CD4-positive, alpha-beta memory T cell (primary cell): Measurements from ENCODE around the gene LDB2. TPM values are rescaled to one million over a fixed set of nuclear protein-coding genes. Genes with fewer than 3 reads are reported as not detected.
A peak's percentile ranks its signal among the peaks of the same experiment; 100 is the strongest.

Experiments
- CTCF ChIA-PET: fragments of 350-600 bp; sonication (Branson Sonifier 250); formaldehyde crosslinking; loops from one replicate; lab custom pipeline; 2021; ENCODE audit warnings: inconsistent platforms; ENCODE audit not compliant: partially characterized antibody; lab: Charles Lee
- POLR2A ChIA-PET: fragments of 350-600 bp; sonication (Branson Sonifier 250); formaldehyde crosslinking; loops from one replicate; lab custom pipeline; 2021; ENCODE audit not compliant: partially characterized antibody; lab: Charles Lee
- DNase-seq, 5 donors: peaks; one replicate each; pipeline versions ENCODE4 v3.0.0 to v3.0.0-alpha.2; 2020 to 2022; ENCODE audit warnings: mixed read lengths in 1 of 5
- H3K27ac ChIP-seq: one replicate; pipeline ENCODE4 v1.7.0; 2013; ENCODE audit warnings: low read depth, low read length
- H3K27me3 ChIP-seq: 2 replicates; pipeline ENCODE4 v1.7.0; 2013; ENCODE audit warnings: mild to moderate bottlenecking, low read length, moderate library complexity; ENCODE audit not compliant: insufficient read depth
- H3K36me3 ChIP-seq: 2 replicates; pipeline ENCODE4 v1.7.0; 2013; ENCODE audit warnings: mild to moderate bottlenecking, low read length, moderate library complexity; ENCODE audit not compliant: insufficient read depth
- H3K4me1 ChIP-seq: 2 replicates; pipeline ENCODE4 v1.7.0; 2013; ENCODE audit warnings: mild to moderate bottlenecking, low read length, moderate library complexity; ENCODE audit not compliant: insufficient read depth
- H3K4me3 ChIP-seq, 2 donors: one replicate each; pipeline ENCODE4 v1.7.0; 2013; ENCODE audit warnings: low read length in 2 of 2, mild to moderate bottlenecking in 1 of 2
- H3K9me3 ChIP-seq, 2 donors: one replicate each; pipeline ENCODE4 v1.7.0; 2013; ENCODE audit warnings: low read length in 2 of 2, control low read depth in 1 of 2; ENCODE audit not compliant: control insufficient read depth in 1 of 2
- H3K27ac Mint-ChIP-seq, 7 donors: one replicate each; pipeline ENCODE4 v1.8.0; 2020 to 2021; ENCODE audit warnings: mixed read lengths in 7 of 7, mild to moderate bottlenecking in 6 of 7, inconsistent platforms in 3 of 7, moderate library complexity in 3 of 7
- H3K27me3 Mint-ChIP-seq, 2 donors: one replicate each; pipeline ENCODE4 v1.8.0; 2020 to 2021; ENCODE audit warnings: mixed read lengths in 2 of 2
- H3K36me3 Mint-ChIP-seq, 2 donors: one replicate each; pipeline ENCODE4 v1.8.0; 2020 to 2021; ENCODE audit warnings: mixed read lengths in 2 of 2, inconsistent platforms in 1 of 2, mild to moderate bottlenecking in 1 of 2
- H3K4me1 Mint-ChIP-seq, 4 donors: one replicate each; pipeline ENCODE4 v1.8.0; 2020 to 2021; ENCODE audit warnings: mixed read lengths in 4 of 4, mild to moderate bottlenecking in 1 of 4
- H3K4me3 Mint-ChIP-seq, 8 donors: one replicate each; pipeline ENCODE4 v1.8.0; 2020 to 2021; ENCODE audit warnings: mixed read lengths in 8 of 8, mild to moderate bottlenecking in 7 of 8, moderate library complexity in 6 of 8, inconsistent platforms in 3 of 8
- H3K9me3 Mint-ChIP-seq, 8 donors: one replicate each; pipeline ENCODE4 v1.8.0; 2020 to 2021; ENCODE audit warnings: mixed read lengths in 8 of 8, mild to moderate bottlenecking in 5 of 8, inconsistent platforms in 3 of 8, moderate library complexity in 1 of 8
- intact Hi-C: fragments of 100-400 bp; cut with micrococcal nuclease; formaldehyde crosslinking; loops from one replicate; pipeline ENCODE4 v1.15.1; 2023
- polyA plus RNA-seq, 2 donors: library from polyadenylated mRNA; unstranded; fragments of 300-500 nt; fragmentation: Illumina TruSeq; gene quantifications; one replicate each; pipeline ENCODE4 v1.2.3, GENCODE V29; 2021
- total RNA-seq, 2 experiments: library from RNA; stranded (reverse); gene quantifications; one replicate each; pipeline ENCODE4 v1.2.3, GENCODE V29; 2021

The LDB2 gene
- total and polyA plus RNA-seq, 4 experiments from 2014 or later = not detected

DNA sequence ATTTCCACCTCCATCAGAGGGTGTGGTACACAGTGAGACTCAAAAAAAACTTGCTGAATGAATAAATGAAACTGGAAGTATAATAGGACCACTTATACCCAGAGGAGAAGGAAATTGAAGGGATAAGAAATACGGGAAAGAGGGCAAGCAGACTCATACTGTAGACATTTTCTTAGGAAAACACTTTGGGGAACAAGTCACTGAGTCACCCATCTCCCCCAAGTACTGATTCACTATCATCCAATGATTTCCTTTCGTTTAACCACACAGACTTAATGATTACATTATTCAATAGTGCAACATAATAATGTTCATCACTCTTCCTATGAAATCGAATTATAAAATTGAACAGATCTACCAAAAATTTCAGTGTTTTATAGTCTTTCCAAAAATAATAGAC is 97.1 kb downstream of the LDB2 start:
- no peak overlapping the region for H3K27ac ChIP-seq
- no peak overlapping the region for H3K27ac Mint-ChIP-seq
- H3K4me3 Mint-ChIP-seq = no peak overlapping the region
- no peaks in the 10 kb centered on the region for H3K4me1 ChIP-seq
- H3K4me3 ChIP-seq = no peak overlapping the region
- no peaks in the 10 kb centered on the region for H3K36me3 ChIP-seq
- intact Hi-C loops = no loop called here
- H3K27me3 ChIP-seq = no peaks in the 10 kb centered on the region
- H3K4me1 Mint-ChIP-seq = no peaks in the 10 kb centered on the region
- H3K36me3 Mint-ChIP-seq = no peaks in the 10 kb centered on the region
- POLR2A ChIA-PET = no interaction called here
- no peaks in the 10 kb centered on the region for H3K27me3 Mint-ChIP-seq
- H3K9me3 ChIP-seq = no peaks in the 10 kb centered on the region
- CTCF ChIA-PET = no interaction called here
- DNase-seq = no peak
- peaks cover 0 to 6% (median 2%) of the 10 kb centered on the region in 8 donors for H3K9me3 Mint-ChIP-seq

DNA sequence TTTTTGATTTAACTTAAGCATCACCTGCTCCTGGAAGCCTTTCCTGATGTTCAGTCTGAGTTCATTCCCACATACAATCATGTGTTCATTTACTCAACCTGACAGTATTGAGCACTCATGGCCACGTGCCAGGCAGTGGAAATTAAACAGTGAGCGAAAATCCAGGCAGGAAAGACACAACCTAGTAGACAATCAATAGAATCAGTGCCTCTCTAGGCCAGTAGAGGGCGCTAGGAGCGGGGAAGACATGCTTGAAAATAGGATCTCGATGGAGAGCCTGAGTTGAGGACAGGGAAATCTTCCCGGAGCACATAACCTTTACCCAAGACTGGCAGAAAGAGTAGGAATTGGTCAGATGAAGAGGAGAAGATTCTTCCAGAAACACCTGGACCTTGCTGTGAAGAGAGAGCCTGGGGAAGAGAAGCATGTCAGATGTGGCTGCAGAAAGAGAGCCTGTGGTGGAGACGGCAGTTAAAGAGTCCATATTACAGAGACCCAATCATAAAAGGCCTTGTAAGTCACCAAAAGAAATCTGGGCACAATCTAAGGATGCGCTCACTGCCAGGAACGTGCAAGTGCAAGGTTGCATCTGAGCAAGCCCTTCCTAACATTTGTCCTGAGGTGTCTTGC is 103.5 kb downstream of the LDB2 start:
- intact Hi-C loops = no loop called here
- Histone ChIP-seq H3K27ac (no peak overlapping the region), H3K36me3 (no peaks in the 10 kb centered on the region), H3K4me3 (no peak overlapping the region), H3K27me3 (no peaks in the 10 kb centered on the region), H3K4me1 (no peaks in the 10 kb centered on the region), H3K9me3 (no peaks in the 10 kb centered on the region)
- peak in 2 of 5 donors; percentile 5 to 9 for DNase-seq
- Mint-ChIP-seq H3K9me3 (peaks cover 0 to 3% (median under 1%) of the 10 kb centered on the region in 8 donors), H3K27me3 (no peaks in the 10 kb centered on the region), H3K27ac (no peak overlapping the region), H3K4me3 (no peak overlapping the region), H3K36me3 (no peaks in the 10 kb centered on the region), H3K4me1 (no peaks in the 10 kb centered on the region)
- ChIA-PET CTCF (interaction anchor here (0.9 kb wide), 1 partner anchor 653 kb away, joined by 4 read pairs; no protein-coding TSS in a partner anchor), POLR2A (no interaction called here)

DNA sequence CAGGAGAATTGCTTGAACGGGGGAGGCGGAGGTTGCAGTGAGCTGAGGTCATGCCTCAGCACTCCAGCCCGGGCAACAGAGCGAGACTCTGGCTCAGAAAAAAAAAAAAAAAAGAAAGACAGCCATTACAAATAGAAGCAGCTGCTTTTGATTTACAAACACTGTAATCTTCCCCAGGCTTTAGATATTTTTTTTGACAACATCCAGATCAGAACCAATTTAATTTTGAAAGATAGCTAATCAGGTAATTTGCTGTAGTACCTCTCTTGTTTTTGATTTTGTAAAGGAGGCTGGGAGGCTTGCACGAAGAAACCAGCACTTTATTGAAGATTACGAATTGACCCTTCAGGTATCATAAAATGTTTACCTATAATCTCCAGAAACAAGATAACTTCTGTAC is 107.0 kb downstream of the LDB2 start:
- H3K4me3 ChIP-seq = no peak overlapping the region
- no peak for DNase-seq
- H3K27ac ChIP-seq = no peak overlapping the region
- Mint-ChIP-seq H3K9me3 (peaks cover 0 to 7% (median 0%) of the 10 kb centered on the region in 8 donors), H3K4me3 (no peak overlapping the region), H3K36me3 (no peaks in the 10 kb centered on the region), H3K4me1 (no peaks in the 10 kb centered on the region), H3K27me3 (no peaks in the 10 kb centered on the region), H3K27ac (no peak overlapping the region)
- H3K36me3 ChIP-seq = no peaks in the 10 kb centered on the region
- H3K9me3 ChIP-seq = no peaks in the 10 kb centered on the region
- CTCF ChIA-PET = no interaction called here
- POLR2A ChIA-PET = no interaction called here
- intact Hi-C loops = no loop called here
- no peaks in the 10 kb centered on the region for H3K4me1 ChIP-seq
- no peaks in the 10 kb centered on the region for H3K27me3 ChIP-seq

DNA sequence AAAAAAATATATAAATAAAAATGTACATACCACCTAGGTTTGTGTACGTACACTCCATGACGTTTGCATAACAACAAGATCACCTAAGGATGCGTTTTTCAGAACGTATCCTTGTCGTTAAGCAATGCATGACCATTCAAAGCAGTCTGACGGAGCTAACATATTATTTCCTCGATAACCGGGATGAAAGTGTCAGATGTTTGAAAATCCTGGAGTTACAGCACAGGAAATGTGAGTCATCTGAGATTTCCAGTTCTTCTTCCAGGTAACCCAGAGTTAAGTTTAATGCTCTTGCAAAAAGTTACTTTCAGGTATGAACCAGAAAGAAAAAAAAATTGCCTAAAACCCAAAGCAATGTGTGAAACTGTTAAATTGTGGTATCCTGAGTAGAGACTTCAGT is 107.9 kb downstream of the LDB2 start:
- Histone ChIP-seq H3K27me3 (no peaks in the 10 kb centered on the region), H3K4me3 (no peak overlapping the region), H3K36me3 (no peaks in the 10 kb centered on the region), H3K9me3 (no peaks in the 10 kb centered on the region), H3K4me1 (no peaks in the 10 kb centered on the region), H3K27ac (no peak overlapping the region)
- Mint-ChIP-seq H3K4me1 (no peaks in the 10 kb centered on the region), H3K9me3 (peaks cover 0 to 4% (median 0%) of the 10 kb centered on the region in 8 donors), H3K36me3 (no peaks in the 10 kb centered on the region), H3K4me3 (no peak overlapping the region), H3K27me3 (no peaks in the 10 kb centered on the region), H3K27ac (no peak overlapping the region)
- no peak for DNase-seq
- POLR2A ChIA-PET = no interaction called here
- CTCF ChIA-PET = interaction anchor here (0.5 kb wide), 1 partner anchor 534 kb away, joined by 5 read pairs; no protein-coding TSS in a partner anchor
- intact Hi-C loops = no loop called here

DNA sequence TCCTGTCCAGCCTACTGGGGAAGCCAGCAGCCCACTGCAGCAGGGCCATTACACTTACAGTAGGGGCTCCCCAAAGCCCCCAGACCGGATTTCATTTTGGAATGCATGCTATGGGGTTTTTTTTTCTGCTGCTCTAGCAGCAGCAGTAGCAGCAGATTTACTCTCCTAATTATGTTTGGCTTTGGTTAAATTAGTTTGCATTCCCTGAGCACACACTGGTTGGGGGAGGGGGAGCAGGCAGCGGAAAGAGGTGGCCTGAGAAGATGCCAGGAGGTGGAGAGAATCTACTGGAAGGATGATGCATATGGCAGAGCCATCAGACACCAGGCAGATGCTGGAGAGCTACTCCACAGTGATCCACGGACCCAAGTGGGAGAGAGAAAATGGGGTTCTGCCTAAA is 109.6 kb downstream of the LDB2 start:
- intact Hi-C loops = no loop called here
- no peaks in the 10 kb centered on the region for H3K4me1 ChIP-seq
- peaks cover 0 to 4% (median 0%) of the 10 kb centered on the region in 8 donors for H3K9me3 Mint-ChIP-seq
- CTCF ChIA-PET = no interaction called here
- H3K9me3 ChIP-seq = no peaks in the 10 kb centered on the region
- H3K27me3 Mint-ChIP-seq = no peaks in the 10 kb centered on the region
- no peak for DNase-seq
- H3K27me3 ChIP-seq = no peaks in the 10 kb centered on the region
- no peak overlapping the region for H3K27ac ChIP-seq
- H3K4me3 Mint-ChIP-seq = no peak overlapping the region
- H3K36me3 ChIP-seq = no peaks in the 10 kb centered on the region
- H3K4me3 ChIP-seq = no peak overlapping the region
- POLR2A ChIA-PET = no interaction called here
- no peaks in the 10 kb centered on the region for H3K36me3 Mint-ChIP-seq
- no peaks in the 10 kb centered on the region for H3K4me1 Mint-ChIP-seq
- H3K27ac Mint-ChIP-seq = no peak overlapping the region

DNA sequence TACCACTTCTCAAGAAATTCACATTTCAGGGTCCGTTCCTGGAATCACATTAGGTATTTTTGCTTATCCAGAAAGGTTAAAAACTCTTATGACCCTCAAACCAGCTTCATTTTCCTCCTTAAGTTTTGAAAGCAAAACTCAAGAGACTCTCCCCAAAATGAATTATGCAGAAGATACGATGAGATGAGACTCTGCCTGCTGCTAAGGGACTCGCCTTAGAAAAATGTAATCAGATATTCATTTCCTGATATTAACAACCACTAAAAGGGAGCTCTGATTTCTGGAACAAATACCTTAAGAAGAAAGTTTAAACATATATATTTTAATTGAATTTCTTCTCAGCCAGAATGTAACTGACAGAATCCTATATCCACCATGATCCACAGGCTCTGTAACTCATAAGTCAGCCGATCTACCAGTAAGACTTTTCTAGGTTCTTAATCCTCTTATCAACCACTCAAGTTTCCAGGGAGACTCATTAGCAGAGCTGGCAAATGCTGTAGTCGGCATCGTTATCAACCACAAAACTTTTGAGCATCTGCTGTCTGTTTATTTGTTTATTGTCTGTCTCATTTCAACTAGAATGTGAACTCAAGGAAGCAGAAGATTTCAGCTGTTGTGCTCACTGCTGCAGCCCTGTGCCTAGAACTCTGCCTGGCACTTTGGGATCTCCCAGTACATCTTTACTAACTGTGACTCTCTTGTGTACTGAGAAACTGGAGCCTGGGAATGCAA is 112.5 kb downstream of the LDB2 start:
- intact Hi-C loops = no loop called here
- no peak for DNase-seq
- H3K4me1 ChIP-seq = no peaks in the 10 kb centered on the region
- H3K27ac ChIP-seq = no peak overlapping the region
- no peak overlapping the region for H3K4me3 Mint-ChIP-seq
- no peaks in the 10 kb centered on the region for H3K36me3 Mint-ChIP-seq
- H3K27me3 ChIP-seq = no peaks in the 10 kb centered on the region
- H3K9me3 ChIP-seq = no peaks in the 10 kb centered on the region
- no peak overlapping the region for H3K4me3 ChIP-seq
- CTCF ChIA-PET = no interaction called here
- H3K9me3 Mint-ChIP-seq = peaks cover 0 to 4% (median 0%) of the 10 kb centered on the region in 8 donors
- no peaks in the 10 kb centered on the region for H3K4me1 Mint-ChIP-seq
- H3K36me3 ChIP-seq = no peaks in the 10 kb centered on the region
- no peak overlapping the region for H3K27ac Mint-ChIP-seq
- no peaks in the 10 kb centered on the region for H3K27me3 Mint-ChIP-seq
- POLR2A ChIA-PET = no interaction called here

DNA sequence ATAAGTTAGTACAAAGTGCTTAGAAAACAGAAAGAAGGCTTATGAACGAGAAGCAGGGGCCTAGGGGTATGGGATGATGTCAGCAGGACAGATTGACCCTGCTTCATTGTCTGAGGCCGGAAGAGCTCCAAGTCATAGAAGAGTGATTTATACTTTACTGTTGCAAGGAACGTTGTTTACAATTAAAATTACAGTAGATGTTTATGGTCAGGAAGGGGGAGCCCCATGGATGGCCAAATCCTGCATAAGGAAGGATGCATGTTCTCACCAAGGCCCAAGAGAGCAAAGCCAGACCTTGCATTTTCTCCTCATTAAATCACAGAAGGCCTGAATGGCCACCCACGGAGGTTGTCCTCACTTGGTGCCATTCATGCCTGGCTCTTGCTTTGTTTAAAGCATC is 115.3 kb downstream of the LDB2 start:
- Histone ChIP-seq H3K36me3 (no peaks in the 10 kb centered on the region), H3K4me3 (no peak overlapping the region), H3K4me1 (no peaks in the 10 kb centered on the region), H3K27me3 (no peaks in the 10 kb centered on the region), H3K27ac (no peak overlapping the region), H3K9me3 (no peaks in the 10 kb centered on the region)
- ChIA-PET POLR2A (no interaction called here), CTCF (no interaction called here)
- no peaks in the 10 kb centered on the region for H3K4me1 Mint-ChIP-seq
- H3K9me3 Mint-ChIP-seq = no peaks in the 10 kb centered on the region
- no peak overlapping the region for H3K4me3 Mint-ChIP-seq
- no peaks in the 10 kb centered on the region for H3K36me3 Mint-ChIP-seq
- DNase-seq = no peak
- intact Hi-C loops = no loop called here
- H3K27me3 Mint-ChIP-seq = no peaks in the 10 kb centered on the region
- H3K27ac Mint-ChIP-seq = no peak overlapping the region
